Measurements from ENCODE around the gene ROBO1. TPM values are rescaled to one million over a fixed set of nuclear protein-coding genes. Genes with fewer than 3 reads are reported as not detected.

ROBO1 gene
- total RNA-seq, 1 donor from 2014 or later: 19.4 TPM

DNA sequence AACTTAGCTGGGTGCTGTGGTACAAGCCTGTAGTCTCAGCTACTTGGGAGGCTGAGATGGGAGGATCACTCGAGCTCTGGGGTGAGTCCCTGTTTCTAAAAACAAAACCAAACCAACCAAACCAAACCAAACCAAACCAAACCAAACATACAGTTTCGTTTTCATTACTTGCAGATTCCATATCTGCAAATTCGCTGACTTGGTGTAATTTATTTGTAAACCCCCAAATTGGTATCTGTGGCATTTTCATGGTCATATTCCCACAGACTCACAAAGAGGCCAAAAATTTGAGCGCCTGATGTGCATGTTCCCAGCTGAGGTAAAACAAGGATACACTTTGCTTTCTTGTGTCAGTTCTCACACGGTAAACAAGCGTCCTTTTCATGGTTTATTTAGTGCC lies 1138.3 kb downstream of the ROBO1 start:
- TF ChIP-seq, protein P1, sequence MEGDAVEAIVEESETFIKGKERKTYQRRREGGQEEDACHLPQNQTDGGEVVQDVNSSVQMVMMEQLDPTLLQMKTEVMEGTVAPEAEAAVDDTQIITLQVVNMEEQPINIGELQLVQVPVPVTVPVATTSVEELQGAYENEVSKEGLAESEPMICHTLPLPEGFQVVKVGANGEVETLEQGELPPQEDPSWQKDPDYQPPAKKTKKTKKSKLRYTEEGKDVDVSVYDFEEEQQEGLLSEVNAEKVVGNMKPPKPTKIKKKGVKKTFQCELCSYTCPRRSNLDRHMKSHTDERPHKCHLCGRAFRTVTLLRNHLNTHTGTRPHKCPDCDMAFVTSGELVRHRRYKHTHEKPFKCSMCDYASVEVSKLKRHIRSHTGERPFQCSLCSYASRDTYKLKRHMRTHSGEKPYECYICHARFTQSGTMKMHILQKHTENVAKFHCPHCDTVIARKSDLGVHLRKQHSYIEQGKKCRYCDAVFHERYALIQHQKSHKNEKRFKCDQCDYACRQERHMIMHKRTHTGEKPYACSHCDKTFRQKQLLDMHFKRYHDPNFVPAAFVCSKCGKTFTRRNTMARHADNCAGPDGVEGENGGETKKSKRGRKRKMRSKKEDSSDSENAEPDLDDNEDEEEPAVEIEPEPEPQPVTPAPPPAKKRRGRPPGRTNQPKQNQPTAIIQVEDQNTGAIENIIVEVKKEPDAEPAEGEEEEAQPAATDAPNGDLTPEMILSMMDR (conservative IDR thresholded peaks at IDR 0.05; ENCODE audit: low read depth, low read length): no peak
- no peak overlapping the region for H3K4me3 ChIP-seq (ENCODE audit: low read depth, low read length)
- no peak for DNase-seq (ENCODE audit: low read depth)

DNA sequence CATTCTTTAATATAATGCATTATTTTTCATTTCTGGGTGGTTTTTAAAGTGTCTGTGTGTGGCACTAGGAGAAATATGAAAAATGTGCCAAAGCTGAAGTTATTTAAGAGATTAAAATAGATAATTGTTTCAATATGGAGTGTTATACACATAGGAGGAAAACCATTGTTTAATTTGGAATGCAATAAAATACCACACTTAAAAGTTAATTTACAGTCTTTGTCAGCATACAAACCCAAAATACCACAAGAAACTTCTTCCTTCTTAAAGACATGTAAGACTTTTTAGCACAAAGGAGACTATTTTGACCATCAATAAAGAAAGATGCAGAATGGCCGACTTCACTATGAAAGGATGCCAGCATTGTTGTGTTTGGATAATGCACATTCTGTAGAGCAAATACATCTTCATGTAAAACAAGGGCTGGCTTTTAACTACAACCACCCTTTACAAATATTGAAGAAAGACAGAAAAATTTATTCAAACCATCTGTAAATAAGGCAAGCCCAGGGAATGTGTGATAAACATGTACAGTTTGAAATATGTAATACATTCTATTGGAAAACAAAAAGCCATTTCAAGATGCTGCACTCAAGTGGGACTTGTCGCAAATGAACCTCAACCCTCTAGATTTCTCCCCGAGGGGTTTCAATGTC lies 1146.6 kb downstream of the ROBO1 start:
- no peak for DNase-seq (ENCODE audit: low read depth)
- no peak overlapping the region for H3K4me3 ChIP-seq (ENCODE audit: low read depth, low read length)
- TF ChIP-seq, protein P1 (conservative IDR thresholded peaks at IDR 0.05; ENCODE audit: low read depth, low read length): no peak

DNA sequence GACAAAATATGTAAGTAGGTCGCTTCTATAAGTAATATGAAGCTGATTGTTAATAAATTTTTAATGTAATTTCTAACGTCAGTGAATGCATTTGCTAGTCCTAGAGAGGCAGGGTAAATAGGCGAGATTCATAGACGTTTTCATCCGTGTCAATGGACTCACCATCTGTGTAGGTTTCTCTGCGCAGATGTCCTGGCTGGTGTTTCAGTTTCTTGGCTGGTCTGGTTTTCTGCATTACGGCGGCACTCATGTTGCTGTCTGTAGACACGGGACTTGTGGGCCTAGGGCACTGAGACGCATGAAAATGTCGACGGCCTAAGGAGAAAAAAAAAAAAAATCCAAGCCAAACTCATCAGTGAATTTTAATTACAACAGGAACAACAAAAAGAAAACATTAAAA lies 1153.3 kb downstream of the ROBO1 start:
- TF ChIP-seq, protein P1 (conservative IDR thresholded peaks at IDR 0.05; ENCODE audit: low read depth, low read length): no peak
- no peak overlapping the region for H3K4me3 ChIP-seq (ENCODE audit: low read depth, low read length)
- DNase-seq (ENCODE audit: low read depth): no peak

DNA sequence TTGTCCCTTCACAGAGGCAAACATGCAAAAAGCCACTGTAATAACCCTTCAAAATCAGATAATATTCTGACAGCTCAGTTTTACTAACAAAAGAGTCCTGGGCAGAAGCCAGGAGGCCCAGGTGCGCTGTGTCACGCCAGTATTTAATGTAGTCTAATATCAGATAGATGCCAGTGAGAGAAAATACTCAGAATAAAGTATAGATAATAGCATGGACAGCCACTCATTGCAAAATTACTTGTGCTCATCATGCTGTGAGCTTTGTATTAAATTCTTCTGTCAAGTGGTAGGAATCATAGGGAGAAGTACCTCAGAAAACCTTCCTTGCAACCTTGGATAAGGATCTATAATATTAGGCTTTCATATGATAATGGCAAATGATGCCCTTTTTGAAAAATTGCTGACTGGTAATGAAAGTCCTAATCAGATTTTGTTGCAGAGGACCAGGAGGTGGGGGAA lies 1154.3 kb downstream of the ROBO1 start:
- no peak overlapping the region for H3K4me3 ChIP-seq (ENCODE audit: low read depth, low read length)
- no peak for DNase-seq (ENCODE audit: low read depth)
- TF ChIP-seq, protein P1 (conservative IDR thresholded peaks at IDR 0.05; ENCODE audit: low read depth, low read length): no peak

DNA sequence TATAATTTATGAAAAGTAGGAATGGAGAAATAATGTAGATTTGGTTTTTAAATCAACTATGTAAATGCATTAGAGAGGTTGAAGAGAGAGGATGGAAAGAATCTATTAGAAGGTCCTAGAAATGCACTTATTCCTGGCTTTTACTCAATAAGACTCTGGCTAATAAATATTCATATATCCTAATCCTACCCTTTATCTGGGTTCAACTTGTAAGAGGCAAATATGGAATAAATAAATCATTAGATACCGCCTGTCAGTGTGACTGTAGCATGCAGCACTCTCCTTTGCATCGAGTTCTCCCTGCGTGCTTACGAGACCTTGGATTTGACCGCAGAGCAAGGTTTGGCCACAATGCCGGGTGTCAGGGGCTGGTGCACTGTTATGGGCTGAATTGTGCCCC lies 1156.5 kb downstream of the ROBO1 start:
- TF ChIP-seq, protein P1 (conservative IDR thresholded peaks at IDR 0.05; ENCODE audit: low read depth, low read length): no peak
- H3K4me3 ChIP-seq (ENCODE audit: low read depth, low read length): no peak overlapping the region

DNA sequence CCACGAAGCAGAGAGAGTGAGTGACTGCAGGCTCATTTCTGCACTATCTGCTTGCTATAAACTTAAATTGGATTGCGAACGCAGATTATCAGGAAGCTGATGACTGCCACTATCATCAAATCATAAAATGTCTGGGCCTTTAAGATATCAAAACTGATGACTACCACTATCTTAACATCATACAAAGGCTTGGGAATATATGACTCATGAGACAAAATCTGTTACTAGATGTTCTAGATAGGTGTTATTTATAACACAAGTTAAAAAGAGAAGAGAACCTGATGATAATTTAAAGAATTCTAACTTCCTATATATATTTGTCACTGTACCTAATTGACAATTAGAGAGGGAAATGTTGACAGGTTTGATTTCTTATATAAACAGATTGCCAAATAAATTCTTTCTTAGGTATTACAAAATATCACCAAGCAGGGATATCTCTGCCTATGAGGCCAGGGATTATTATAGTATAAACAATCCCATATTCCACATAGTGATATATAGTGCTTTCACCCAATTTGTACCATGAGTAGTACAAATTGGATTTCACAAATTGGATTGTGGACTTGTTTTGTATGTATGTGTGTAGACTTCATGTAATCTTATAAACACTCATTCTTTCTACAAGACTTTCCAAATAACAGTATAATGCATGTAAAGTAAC lies 1157.2 kb downstream of the ROBO1 start:
- TF ChIP-seq, protein P1 (conservative IDR thresholded peaks at IDR 0.05; ENCODE audit: low read depth, low read length): no peak
- H3K4me3 ChIP-seq (ENCODE audit: low read depth, low read length): no peak overlapping the region
- no peak for DNase-seq (ENCODE audit: low read depth)

More for the DNA sequence above, 1156.5 kb downstream of the ROBO1 start:
- DNase-seq (ENCODE audit: low read depth): no peak

Measured in epithelial cell of proximal tubule (primary cell).